ENCODE data around the gene TYMS. TPM values are rescaled to one million over a fixed set of nuclear protein-coding genes. Genes with fewer than 3 reads are reported as not detected.

Gene TYMS
- total RNA-seq, 1 donor from 2014 or later, result 67.4 TPM

DNA sequence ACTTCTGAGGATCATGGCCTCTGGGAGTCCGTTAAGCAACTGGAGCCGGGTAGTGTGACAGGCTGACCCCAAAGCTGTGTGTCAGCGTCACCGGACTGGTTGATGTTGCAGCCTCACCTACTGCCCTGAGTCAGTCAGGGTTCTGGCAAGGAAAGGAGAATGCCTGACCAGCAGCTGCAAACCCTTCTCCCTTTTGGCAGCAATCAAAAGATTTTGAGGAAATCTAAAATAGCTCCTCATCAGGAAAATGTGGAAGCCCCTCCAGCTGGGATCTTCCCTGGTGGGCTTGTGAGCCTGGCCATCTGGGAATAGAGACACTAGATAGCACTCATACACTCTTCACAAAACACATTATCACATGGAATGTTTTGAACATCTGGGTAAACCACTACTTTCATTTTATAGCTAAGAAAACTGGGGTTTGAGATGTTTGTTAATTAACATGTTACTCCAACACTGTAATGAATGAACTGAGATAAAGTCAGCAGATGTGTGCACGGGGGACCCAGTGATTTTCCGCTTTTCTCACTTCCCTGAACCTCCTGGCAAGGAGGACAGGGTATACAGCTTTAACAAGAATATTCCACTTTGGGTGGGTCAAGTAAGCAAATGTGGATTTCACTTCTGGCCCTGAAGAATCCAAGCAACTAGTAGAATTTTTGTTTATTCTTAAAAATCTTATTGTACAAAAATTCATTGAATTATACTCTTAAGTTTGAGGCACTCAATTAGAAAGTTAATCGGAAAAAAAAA is 36.0 kb upstream of the TYMS start:
- Mint-ChIP-seq H3K27ac (no peak overlapping the region), H3K27me3 (peaks cover 3% of the 10 kb centered on the region), H3K4me1 (ENCODE audit: low read depth) (no peaks in the 10 kb centered on the region), H3K9me3 (ENCODE audit: low read depth) (no peaks in the 10 kb centered on the region), H3K4me3 (ENCODE audit: low read depth) (no peak overlapping the region), H3K36me3 (ENCODE audit: insufficient read depth) (no peaks in the 10 kb centered on the region)
- no peak for DNase-seq (ENCODE audit: low spot score, unreplicated experiment)
- TF ChIP-seq CTCF (IDR thresholded peaks at IDR 0.05; ENCODE audit: unreplicated experiment), result no peak

DNA sequence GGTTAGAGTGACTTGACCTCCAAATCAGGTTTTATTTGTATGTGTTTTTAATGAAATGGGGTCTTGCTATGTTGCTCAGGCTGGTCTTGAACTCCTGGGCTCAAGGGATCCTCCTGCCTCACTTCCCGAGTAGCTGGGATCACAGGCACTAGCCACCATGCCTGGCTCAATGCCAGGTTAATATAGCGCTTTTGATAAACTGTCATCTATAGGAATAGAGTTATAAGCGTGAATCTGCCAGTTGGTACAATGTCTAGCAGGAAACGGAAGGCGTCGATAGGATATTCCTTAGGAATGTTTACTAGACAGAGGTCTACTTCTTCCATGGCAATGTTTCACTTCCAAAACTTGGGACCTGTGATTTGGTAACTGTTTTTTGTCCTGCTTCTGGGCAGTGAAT is 35.2 kb upstream of the TYMS start:
- Mint-ChIP-seq H3K36me3 (ENCODE audit: insufficient read depth) (no peaks in the 10 kb centered on the region), H3K27ac (no peak overlapping the region), H3K4me1 (ENCODE audit: low read depth) (no peaks in the 10 kb centered on the region), H3K27me3 (peaks cover 3% of the 10 kb centered on the region), H3K9me3 (ENCODE audit: low read depth) (no peaks in the 10 kb centered on the region), H3K4me3 (ENCODE audit: low read depth) (no peak overlapping the region)
- DNase-seq (ENCODE audit: low spot score, unreplicated experiment), result no peak
- no peak for TF ChIP-seq CTCF (IDR thresholded peaks at IDR 0.05; ENCODE audit: unreplicated experiment)

DNA sequence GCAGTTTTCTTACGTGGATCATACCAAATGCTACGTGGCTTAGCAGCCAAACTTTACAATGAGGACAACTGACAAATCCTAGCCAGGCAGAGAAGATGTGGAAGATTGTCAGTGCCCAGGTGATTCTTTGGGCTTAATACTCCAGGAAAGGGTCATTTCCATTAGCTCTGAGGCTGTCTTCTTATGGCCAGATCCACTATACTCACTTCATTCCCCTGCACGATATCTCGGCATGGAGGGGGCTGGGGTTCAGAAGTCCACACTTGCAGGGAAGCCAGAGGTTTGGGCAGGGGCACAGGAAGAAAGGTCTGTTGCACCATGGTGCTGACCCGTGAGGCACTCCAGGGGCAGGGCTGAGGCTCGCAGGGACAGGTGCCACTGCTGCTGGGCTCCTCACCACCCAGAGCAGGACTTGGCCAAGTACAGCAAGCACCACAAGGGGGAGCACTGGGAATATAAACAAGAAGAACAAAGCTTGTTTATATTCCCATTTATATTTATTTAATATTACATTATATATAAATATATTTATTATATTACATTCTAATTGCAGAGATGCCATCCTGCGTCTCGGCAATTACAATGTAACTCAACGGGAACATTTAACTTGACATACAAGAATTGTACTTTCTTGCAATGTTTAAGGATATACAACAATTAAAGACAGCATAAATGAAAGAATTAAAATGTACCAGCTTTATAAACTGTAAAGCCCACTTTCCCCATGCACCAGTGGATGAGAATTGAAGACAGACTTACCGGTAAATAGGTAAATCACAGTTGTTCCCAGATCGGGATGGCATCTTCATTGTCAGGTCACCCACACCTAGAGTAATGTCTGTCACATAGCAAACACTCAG is 33.5 kb upstream of the TYMS start:
- TF ChIP-seq CTCF (IDR thresholded peaks at IDR 0.05; ENCODE audit: unreplicated experiment), result peak; percentile 85
- no peaks in the 10 kb centered on the region for H3K9me3 Mint-ChIP-seq (ENCODE audit: low read depth)
- no peak overlapping the region for H3K27ac Mint-ChIP-seq
- no peaks in the 10 kb centered on the region for H3K36me3 Mint-ChIP-seq (ENCODE audit: insufficient read depth)
- peaks cover 2% of the 10 kb centered on the region for H3K27me3 Mint-ChIP-seq
- H3K4me1 Mint-ChIP-seq (ENCODE audit: low read depth), result no peaks in the 10 kb centered on the region
- peak; percentile 49 for DNase-seq (ENCODE audit: low spot score, unreplicated experiment)
- H3K4me3 Mint-ChIP-seq (ENCODE audit: low read depth), result no peak overlapping the region

- Mint-ChIP-seq H3K4me3 (ENCODE audit: low read depth) (no peak overlapping the region), H3K9me3 (ENCODE audit: low read depth) (peaks cover 4% of the 10 kb centered on the region)
- DNase-seq (ENCODE audit: low spot score, unreplicated experiment), result no peak
Observed at GRCh38 chr18:627231-627630, 30.2 kb upstream of the TYMS start.

More at GRCh38 chr18:627231-627630, 30.2 kb upstream of the TYMS start:
- H3K27ac Mint-ChIP-seq, result no peak overlapping the region
- no peaks in the 10 kb centered on the region for H3K27me3 Mint-ChIP-seq
- TF ChIP-seq CTCF (IDR thresholded peaks at IDR 0.05; ENCODE audit: unreplicated experiment), result no peak
- no peaks in the 10 kb centered on the region for H3K4me1 Mint-ChIP-seq (ENCODE audit: low read depth)
- no peaks in the 10 kb centered on the region for H3K36me3 Mint-ChIP-seq (ENCODE audit: insufficient read depth)

All from progenitor cell of endocrine pancreas (in vitro differentiated cells).